VCaP (cell line): ENCODE measurements around the gene SLCO2A1.

Source experiments
- H3K27ac ChIP-seq: fragments of 450-650 bp; 2 replicates; pipeline ENCODE4 v1.5.1; 2017
- TF ChIP-seq, protein P1 (sequence below): fragments of 450-650 bp; conservative IDR thresholded peaks from 2 replicates; pipeline ENCODE4 v1.5.1; 2017; ENCODE audit warnings: mild to moderate bottlenecking, moderate library complexity

SLCO2A1 gene

DNA sequence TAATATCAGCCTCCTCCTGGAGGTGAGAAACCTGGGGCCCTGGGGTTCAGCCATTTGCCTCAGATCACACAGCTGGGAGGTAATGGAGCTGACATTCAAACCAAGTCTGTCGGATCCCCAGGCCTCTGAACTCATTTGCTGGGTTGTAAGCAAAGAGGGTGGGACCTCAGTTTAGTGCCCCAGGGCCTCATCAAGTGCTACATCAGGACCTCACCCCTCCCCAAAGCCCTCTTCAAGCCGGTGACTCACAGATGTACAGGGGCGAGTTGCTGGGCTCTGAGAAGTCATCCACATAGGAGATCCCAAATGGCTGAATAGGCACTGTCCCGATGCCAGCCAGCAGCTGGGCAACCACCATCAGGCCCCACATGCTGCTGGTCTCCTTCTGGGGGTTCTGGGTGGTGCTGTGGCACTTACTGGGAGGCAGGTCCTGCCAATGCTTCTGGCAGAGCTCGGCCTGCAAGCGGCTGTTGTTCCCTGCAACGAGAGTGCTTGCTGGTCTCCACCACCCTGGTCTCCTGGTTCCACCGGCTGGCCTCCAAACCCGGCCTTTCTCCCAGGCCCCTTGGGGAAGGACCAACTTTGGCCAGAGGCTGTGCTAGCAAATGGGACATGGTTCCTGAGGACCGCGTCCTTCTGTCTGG lies 74.9 kb downstream of the SLCO2A1 start:
- H3K27ac ChIP-seq, result no peak overlapping the region
- TF ChIP-seq, protein P1, sequence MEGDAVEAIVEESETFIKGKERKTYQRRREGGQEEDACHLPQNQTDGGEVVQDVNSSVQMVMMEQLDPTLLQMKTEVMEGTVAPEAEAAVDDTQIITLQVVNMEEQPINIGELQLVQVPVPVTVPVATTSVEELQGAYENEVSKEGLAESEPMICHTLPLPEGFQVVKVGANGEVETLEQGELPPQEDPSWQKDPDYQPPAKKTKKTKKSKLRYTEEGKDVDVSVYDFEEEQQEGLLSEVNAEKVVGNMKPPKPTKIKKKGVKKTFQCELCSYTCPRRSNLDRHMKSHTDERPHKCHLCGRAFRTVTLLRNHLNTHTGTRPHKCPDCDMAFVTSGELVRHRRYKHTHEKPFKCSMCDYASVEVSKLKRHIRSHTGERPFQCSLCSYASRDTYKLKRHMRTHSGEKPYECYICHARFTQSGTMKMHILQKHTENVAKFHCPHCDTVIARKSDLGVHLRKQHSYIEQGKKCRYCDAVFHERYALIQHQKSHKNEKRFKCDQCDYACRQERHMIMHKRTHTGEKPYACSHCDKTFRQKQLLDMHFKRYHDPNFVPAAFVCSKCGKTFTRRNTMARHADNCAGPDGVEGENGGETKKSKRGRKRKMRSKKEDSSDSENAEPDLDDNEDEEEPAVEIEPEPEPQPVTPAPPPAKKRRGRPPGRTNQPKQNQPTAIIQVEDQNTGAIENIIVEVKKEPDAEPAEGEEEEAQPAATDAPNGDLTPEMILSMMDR, result no peak

DNA sequence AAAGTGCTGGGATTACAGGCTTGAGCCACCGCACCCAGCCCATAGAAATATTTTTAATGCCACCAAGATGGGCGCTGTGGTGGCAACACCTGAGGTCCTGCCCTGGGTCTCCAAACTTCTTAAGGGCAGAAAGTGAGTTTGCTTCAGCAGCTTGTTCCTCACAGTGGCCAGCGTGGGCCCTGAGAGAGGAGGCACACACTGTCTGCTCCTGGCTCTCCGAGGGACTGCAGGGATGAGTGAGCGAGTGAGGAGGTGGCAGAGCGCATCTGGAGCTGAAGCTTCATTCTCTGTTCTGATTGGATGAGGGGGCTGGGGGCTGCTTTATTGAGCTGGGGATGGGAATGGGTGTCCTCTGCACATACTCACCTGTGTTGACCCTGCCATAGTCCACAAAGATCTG lies 76.4 kb downstream of the SLCO2A1 start:
- no peak overlapping the region for H3K27ac ChIP-seq
- TF ChIP-seq, protein P1, result no peak

DNA sequence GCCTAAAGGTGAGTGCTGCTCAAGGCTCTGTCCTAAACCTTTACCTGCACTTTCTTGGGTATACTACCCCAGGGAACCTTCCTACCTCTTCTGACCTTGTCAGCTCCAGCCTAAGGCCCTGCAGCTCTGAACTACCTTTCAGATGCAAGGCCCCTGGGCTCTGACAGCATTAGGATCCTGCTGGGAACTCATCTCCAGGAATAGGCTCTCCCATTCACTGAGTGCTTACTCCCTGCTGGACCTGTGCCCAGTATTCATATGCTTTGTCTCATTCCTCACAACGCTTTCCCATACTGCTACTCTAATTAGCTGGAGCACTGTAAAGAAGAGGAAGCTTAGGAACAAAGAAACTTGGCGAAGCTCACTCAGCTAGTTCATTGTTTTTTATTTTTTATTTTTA lies 80.3 kb downstream of the SLCO2A1 start:
- H3K27ac ChIP-seq, result no peak overlapping the region
- TF ChIP-seq, protein P1, result no peak

DNA sequence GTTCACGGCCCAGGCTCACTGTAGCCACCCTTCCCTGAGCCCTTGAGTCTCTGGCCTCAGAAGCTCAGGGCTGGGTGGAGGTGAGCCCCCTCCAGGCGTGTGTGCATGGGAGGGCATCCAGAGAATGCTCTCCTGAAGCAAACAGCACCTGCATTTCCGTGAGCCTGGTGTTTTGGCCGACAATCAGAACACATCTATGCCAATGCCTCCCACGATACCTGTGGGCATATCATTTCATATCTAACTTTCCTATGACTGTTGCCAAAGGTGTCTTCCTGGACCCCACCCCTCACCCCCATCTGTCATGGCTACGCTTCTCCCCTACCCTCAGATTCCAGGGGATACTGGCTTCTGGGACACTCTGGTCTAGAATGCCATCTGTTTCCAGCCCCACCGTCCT lies 80.7 kb downstream of the SLCO2A1 start:
- TF ChIP-seq, protein P1, result no peak
- no peak overlapping the region for H3K27ac ChIP-seq

DNA sequence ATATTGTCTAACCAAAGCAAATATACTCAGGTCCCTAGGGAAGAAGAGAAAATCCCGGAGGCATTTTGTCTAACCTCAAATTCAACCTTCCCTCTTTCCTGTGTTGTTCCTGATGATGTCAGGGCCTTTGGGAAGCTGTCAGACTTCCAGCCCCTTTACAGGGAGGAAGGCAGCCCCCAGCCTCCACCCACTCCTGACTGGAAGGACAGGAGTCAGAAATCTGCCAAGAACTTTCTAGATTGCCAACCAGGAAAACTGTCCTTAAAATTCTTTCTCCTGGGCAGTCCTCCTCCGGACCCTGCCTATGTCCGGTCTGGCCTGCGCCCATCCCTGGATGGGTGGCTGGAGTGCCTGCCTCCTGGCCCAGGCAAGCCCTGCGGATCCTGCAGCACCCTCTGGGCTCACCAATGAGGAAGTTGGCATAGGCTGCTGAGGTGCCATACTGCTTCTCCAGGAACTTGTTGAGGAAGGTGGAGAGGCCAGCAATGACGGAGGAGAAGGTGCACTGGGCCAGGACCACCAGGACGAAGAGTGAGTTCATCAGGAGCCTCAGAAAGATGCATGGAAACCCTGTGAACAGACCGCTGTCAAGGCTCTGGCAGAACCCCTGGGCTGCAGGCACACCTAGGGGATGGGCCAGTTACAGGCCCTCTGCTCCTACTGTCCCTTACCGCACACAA lies 81.5 kb downstream of the SLCO2A1 start:
- TF ChIP-seq, protein P1, result no peak

DNA sequence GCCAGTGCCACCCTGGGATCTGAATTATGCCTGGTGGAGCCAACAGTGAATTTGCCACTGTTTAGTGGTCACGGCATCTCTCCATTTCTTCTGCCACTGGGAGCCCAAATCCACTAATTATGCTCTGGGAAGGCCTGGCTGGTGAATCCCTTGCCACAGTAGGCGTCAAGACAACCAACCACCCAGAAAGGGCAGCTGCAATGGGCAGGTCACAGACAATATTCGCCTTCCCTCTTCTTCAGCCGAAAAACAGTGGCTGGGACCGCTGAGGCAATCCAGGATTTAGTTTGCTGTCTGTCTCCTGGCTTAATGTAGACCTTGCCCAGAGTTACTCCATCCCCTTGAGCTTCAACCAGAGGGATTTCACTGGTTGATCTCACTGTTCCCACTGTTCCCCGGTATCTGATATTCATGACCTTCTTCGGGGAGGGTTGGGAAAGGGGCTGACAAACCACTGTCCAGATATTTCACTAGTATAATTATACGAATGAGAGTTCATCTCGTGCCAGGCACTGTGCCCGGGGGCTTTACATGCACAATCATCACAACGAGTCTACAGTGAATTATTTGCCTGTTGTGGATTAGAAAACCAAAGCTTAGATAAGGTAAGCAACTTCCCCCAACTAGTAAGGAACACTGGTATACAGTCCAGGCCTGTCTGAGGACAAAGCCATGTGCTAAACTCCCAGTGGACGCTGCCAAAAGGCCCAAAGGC lies 84.2 kb downstream of the SLCO2A1 start:
- TF ChIP-seq, protein P1, result no peak
- H3K27ac ChIP-seq, result peak overlapping the region; percentile 75

More for the DNA sequence above, 81.5 kb downstream of the SLCO2A1 start:
- no peak overlapping the region for H3K27ac ChIP-seq

DNA sequence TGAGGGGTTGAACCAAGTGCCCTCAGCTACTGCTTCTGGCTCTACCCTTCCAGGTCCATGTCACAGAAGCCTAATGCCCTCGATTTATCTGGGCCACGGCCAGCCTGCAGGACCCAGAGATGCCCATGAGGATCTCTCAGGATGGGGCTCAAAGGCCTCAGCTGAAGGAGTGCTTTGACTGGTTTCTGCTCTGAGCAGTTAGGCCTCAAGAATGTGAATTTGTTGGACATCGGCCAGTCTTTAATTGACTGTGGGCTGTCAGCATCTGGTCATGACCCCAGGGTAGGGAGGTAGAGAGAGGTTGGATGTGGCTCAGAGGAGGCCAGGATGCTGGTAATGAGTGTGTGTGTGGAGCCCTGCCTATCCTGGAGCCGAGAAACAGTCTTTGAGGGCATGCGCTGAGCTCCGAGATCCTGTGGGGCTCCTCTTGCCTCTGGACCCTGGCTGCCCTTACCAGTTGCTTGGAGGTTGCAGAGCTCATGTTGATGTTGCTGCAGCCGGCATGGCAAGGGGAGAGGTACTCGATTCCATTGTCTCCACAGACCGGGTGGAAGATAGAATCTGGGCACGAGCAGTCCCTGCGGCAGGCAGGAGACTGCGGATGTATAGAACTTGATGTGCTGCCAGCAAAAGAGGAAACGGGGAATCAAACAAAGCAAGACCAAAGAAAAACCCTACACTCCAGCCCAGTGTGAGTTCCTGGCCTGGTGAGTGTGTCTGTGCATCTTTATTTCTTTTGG lies 84.9 kb downstream of the SLCO2A1 start:
- TF ChIP-seq, protein P1, result no peak
- H3K27ac ChIP-seq, result peak overlapping the region; percentile 75
